ENCODE data around the gene ADCY2. TPM values are rescaled to one million over a fixed set of nuclear protein-coding genes. Genes with fewer than 3 reads are reported as not detected.
A peak's percentile ranks its signal among the peaks of the same experiment; 100 is the strongest.

Gene ADCY2
- total RNA-seq, 2 experiments from 2014 or later: not detected

- Mint-ChIP-seq H3K27ac (no peak overlapping the region), H3K4me1 (no peaks in the 10 kb centered on the region), H3K36me3 (ENCODE audit: low read depth) (no peaks in the 10 kb centered on the region), H3K9me3 (no peaks in the 10 kb centered on the region), H3K27me3 (peaks cover 21% of the 10 kb centered on the region), H3K4me3 (no peak overlapping the region)
- CTCF ChIA-PET: interaction anchor here (0.6 to 1.0 kb wide), 2 partner anchors 17 to 1439 kb away, joined by 3 read pairs; no protein-coding TSS in a partner anchor
- DNase-seq: no peak
- POLR2A ChIA-PET: no interaction called here
Measured at GRCh38 chr5:7772141-7772540, 376.2 kb downstream of the ADCY2 start.

GRCh38 chr5:7773178-7773577 lies 377.2 kb downstream of the ADCY2 start:
- POLR2A ChIA-PET: no interaction called here
- Mint-ChIP-seq H3K4me3 (no peak overlapping the region), H3K4me1 (no peaks in the 10 kb centered on the region), H3K27me3 (peaks cover 28% of the 10 kb centered on the region), H3K9me3 (no peaks in the 10 kb centered on the region), H3K36me3 (ENCODE audit: low read depth) (no peaks in the 10 kb centered on the region), H3K27ac (no peak overlapping the region)
- DNase-seq: no peak
- CTCF ChIA-PET: interaction anchor here (0.7 kb wide), 1 partner anchor 159 kb away, joined by 3 read pairs; no protein-coding TSS in a partner anchor

GRCh38 chr5:7776442-7776841 lies 380.5 kb downstream of the ADCY2 start:
- Mint-ChIP-seq H3K4me1 (peaks cover 13% of the 10 kb centered on the region), H3K27me3 (peaks cover 46% of the 10 kb centered on the region), H3K4me3 (no peak overlapping the region), H3K27ac (no peak overlapping the region), H3K36me3 (ENCODE audit: low read depth) (no peaks in the 10 kb centered on the region), H3K9me3 (no peaks in the 10 kb centered on the region)
- ChIA-PET CTCF (no interaction called here), POLR2A (no interaction called here)
- no peak for DNase-seq

GRCh38 chr5:7779019-7780005 lies 383.4 kb downstream of the ADCY2 start:
- Mint-ChIP-seq H3K36me3 (ENCODE audit: low read depth) (no peaks in the 10 kb centered on the region), H3K4me3 (no peak overlapping the region)

GRCh38 chr5:7781899-7782298 lies 386.0 kb downstream of the ADCY2 start:
- ChIA-PET POLR2A (no interaction called here), CTCF (no interaction called here)
- no peaks in the 10 kb centered on the region for H3K9me3 Mint-ChIP-seq
- no peak for DNase-seq
- H3K27me3 Mint-ChIP-seq: peaks cover 69% of the 10 kb centered on the region
- H3K36me3 Mint-ChIP-seq (ENCODE audit: low read depth): no peaks in the 10 kb centered on the region
- H3K4me1 Mint-ChIP-seq: peaks cover 13% of the 10 kb centered on the region
- H3K27ac Mint-ChIP-seq: no peak overlapping the region
- H3K4me3 Mint-ChIP-seq: no peak overlapping the region

More at GRCh38 chr5:7779019-7780005, 383.4 kb downstream of the ADCY2 start:
- Mint-ChIP-seq H3K4me1 (peaks cover 13% of the 10 kb centered on the region), H3K9me3 (no peaks in the 10 kb centered on the region), H3K27ac (peak overlapping the region; percentile 17), H3K27me3 (peaks cover 66% of the 10 kb centered on the region)
- POLR2A ChIA-PET: no interaction called here
- CTCF ChIA-PET: no interaction called here
- peak; percentile 51 for DNase-seq

- Mint-ChIP-seq H3K36me3 (ENCODE audit: low read depth) (no peaks in the 10 kb centered on the region), H3K9me3 (no peaks in the 10 kb centered on the region), H3K27me3 (peaks cover 51% of the 10 kb centered on the region), H3K27ac (no peak overlapping the region), H3K4me3 (no peak overlapping the region), H3K4me1 (peaks cover under 1% of the 10 kb centered on the region)
- DNase-seq: no peak
- ChIA-PET POLR2A (no interaction called here), CTCF (no interaction called here)
Measured at GRCh38 chr5:7784683-7785380, 388.9 kb downstream of the ADCY2 start.

- Mint-ChIP-seq H3K27me3 (peaks cover 25% of the 10 kb centered on the region), H3K27ac (no peak overlapping the region), H3K36me3 (ENCODE audit: low read depth) (no peaks in the 10 kb centered on the region), H3K9me3 (no peaks in the 10 kb centered on the region), H3K4me3 (no peak overlapping the region), H3K4me1 (no peaks in the 10 kb centered on the region)
- DNase-seq: no peak
- CTCF ChIA-PET: no interaction called here
- POLR2A ChIA-PET: no interaction called here
Measured at GRCh38 chr5:7787770-7788169, 391.8 kb downstream of the ADCY2 start.

- Mint-ChIP-seq H3K4me3 (no peak overlapping the region), H3K36me3 (ENCODE audit: low read depth) (no peaks in the 10 kb centered on the region), H3K4me1 (no peaks in the 10 kb centered on the region), H3K9me3 (no peaks in the 10 kb centered on the region), H3K27ac (no peak overlapping the region), H3K27me3 (peaks cover 10% of the 10 kb centered on the region)
- DNase-seq: no peak
- POLR2A ChIA-PET: no interaction called here
- CTCF ChIA-PET: no interaction called here
Measured at GRCh38 chr5:7789567-7789966, 393.6 kb downstream of the ADCY2 start.

GRCh38 chr5:7793895-7794294 lies 398.0 kb downstream of the ADCY2 start:
- no peak for DNase-seq
- no peaks in the 10 kb centered on the region for H3K36me3 Mint-ChIP-seq (ENCODE audit: low read depth)
- no peak overlapping the region for H3K4me3 Mint-ChIP-seq
- ChIA-PET POLR2A (no interaction called here), CTCF (interaction anchor here (1.0 kb wide), 1 partner anchor 22 kb away, joined by 3 read pairs; no protein-coding TSS in a partner anchor)
- H3K9me3 Mint-ChIP-seq: no peaks in the 10 kb centered on the region
- H3K27ac Mint-ChIP-seq: no peak overlapping the region
- no peaks in the 10 kb centered on the region for H3K27me3 Mint-ChIP-seq
- no peaks in the 10 kb centered on the region for H3K4me1 Mint-ChIP-seq

- POLR2A ChIA-PET: no interaction called here
- H3K9me3 Mint-ChIP-seq: no peaks in the 10 kb centered on the region
- H3K36me3 Mint-ChIP-seq (ENCODE audit: low read depth): no peaks in the 10 kb centered on the region
- H3K27ac Mint-ChIP-seq: no peak overlapping the region
- H3K4me3 Mint-ChIP-seq: no peak overlapping the region
- H3K4me1 Mint-ChIP-seq: no peaks in the 10 kb centered on the region
- no peaks in the 10 kb centered on the region for H3K27me3 Mint-ChIP-seq
- CTCF ChIA-PET: interaction anchor here (1.0 kb wide), 1 partner anchor 22 kb away, joined by 3 read pairs; no protein-coding TSS in a partner anchor
- no peak for DNase-seq
Measured at GRCh38 chr5:7794311-7794710, 398.4 kb downstream of the ADCY2 start.

- DNase-seq: no peak
- H3K9me3 Mint-ChIP-seq: no peaks in the 10 kb centered on the region
- POLR2A ChIA-PET: no interaction called here
- no peaks in the 10 kb centered on the region for H3K4me1 Mint-ChIP-seq
- no peak overlapping the region for H3K27ac Mint-ChIP-seq
- H3K4me3 Mint-ChIP-seq: no peak overlapping the region
- no peaks in the 10 kb centered on the region for H3K27me3 Mint-ChIP-seq
- CTCF ChIA-PET: no interaction called here
- H3K36me3 Mint-ChIP-seq (ENCODE audit: low read depth): no peaks in the 10 kb centered on the region
Measured at GRCh38 chr5:7794823-7795222, 398.9 kb downstream of the ADCY2 start.

- Mint-ChIP-seq H3K36me3 (ENCODE audit: low read depth) (no peaks in the 10 kb centered on the region), H3K27me3 (no peaks in the 10 kb centered on the region), H3K4me3 (no peak overlapping the region), H3K4me1 (no peaks in the 10 kb centered on the region), H3K27ac (no peak overlapping the region), H3K9me3 (no peaks in the 10 kb centered on the region)
- DNase-seq: no peak
- ChIA-PET CTCF (no interaction called here), POLR2A (no interaction called here)
Measured at GRCh38 chr5:7795306-7795705, 399.4 kb downstream of the ADCY2 start.

- Mint-ChIP-seq H3K27ac (no peak overlapping the region), H3K9me3 (no peaks in the 10 kb centered on the region), H3K27me3 (no peaks in the 10 kb centered on the region)
Measured at GRCh38 chr5:7801891-7802614, 406.1 kb downstream of the ADCY2 start.

More at GRCh38 chr5:7801891-7802614, 406.1 kb downstream of the ADCY2 start:
- CTCF ChIA-PET: no interaction called here
- Mint-ChIP-seq H3K4me3 (no peak overlapping the region), H3K4me1 (no peaks in the 10 kb centered on the region), H3K36me3 (ENCODE audit: low read depth) (no peaks in the 10 kb centered on the region)
- DNase-seq: no peak
- POLR2A ChIA-PET: no interaction called here

Measured in activated CD4-positive, alpha-beta T cell treated with anti-CD3 and anti-CD28 coated beads, Interleukin-2, amount 10 ng/mL, durations not matched to agents 7 days and 5 days (primary cell).